Measurements from ENCODE around the gene FNDC1.

DNA sequence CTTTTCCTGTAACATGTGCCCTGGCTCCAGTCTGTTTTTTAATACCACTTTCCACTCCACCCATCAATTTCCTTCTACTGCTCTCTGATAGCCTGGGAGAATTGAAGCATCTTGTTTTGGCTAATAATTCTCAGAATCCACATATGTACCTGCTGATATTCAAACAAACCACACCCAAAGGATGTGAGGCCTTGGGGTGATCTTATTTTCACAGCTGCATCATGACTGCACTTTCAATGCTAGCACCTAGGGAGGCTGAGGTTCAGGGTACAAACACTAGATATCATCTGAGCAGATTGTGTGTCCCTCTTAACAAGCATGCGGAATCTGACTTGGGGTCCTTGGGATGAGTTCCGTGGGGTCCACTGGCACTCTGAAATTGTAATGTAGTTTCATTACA, 12.7 kb downstream of the FNDC1 start:
- TF ChIP-seq, protein P1, sequence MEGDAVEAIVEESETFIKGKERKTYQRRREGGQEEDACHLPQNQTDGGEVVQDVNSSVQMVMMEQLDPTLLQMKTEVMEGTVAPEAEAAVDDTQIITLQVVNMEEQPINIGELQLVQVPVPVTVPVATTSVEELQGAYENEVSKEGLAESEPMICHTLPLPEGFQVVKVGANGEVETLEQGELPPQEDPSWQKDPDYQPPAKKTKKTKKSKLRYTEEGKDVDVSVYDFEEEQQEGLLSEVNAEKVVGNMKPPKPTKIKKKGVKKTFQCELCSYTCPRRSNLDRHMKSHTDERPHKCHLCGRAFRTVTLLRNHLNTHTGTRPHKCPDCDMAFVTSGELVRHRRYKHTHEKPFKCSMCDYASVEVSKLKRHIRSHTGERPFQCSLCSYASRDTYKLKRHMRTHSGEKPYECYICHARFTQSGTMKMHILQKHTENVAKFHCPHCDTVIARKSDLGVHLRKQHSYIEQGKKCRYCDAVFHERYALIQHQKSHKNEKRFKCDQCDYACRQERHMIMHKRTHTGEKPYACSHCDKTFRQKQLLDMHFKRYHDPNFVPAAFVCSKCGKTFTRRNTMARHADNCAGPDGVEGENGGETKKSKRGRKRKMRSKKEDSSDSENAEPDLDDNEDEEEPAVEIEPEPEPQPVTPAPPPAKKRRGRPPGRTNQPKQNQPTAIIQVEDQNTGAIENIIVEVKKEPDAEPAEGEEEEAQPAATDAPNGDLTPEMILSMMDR (IDR thresholded peaks at IDR 0.05), result no peak
- TF ChIP-seq, protein P2, sequence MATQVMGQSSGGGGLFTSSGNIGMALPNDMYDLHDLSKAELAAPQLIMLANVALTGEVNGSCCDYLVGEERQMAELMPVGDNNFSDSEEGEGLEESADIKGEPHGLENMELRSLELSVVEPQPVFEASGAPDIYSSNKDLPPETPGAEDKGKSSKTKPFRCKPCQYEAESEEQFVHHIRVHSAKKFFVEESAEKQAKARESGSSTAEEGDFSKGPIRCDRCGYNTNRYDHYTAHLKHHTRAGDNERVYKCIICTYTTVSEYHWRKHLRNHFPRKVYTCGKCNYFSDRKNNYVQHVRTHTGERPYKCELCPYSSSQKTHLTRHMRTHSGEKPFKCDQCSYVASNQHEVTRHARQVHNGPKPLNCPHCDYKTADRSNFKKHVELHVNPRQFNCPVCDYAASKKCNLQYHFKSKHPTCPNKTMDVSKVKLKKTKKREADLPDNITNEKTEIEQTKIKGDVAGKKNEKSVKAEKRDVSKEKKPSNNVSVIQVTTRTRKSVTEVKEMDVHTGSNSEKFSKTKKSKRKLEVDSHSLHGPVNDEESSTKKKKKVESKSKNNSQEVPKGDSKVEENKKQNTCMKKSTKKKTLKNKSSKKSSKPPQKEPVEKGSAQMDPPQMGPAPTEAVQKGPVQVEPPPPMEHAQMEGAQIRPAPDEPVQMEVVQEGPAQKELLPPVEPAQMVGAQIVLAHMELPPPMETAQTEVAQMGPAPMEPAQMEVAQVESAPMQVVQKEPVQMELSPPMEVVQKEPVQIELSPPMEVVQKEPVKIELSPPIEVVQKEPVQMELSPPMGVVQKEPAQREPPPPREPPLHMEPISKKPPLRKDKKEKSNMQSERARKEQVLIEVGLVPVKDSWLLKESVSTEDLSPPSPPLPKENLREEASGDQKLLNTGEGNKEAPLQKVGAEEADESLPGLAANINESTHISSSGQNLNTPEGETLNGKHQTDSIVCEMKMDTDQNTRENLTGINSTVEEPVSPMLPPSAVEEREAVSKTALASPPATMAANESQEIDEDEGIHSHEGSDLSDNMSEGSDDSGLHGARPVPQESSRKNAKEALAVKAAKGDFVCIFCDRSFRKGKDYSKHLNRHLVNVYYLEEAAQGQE (IDR thresholded peaks at IDR 0.05; ENCODE audit: insufficient read depth in 1 of 2, low read depth in 2 of 2, low read length in 1 of 2), result no peak
